Gastrocnemius medialis (tissue), 4 donors: ENCODE measurements around the gene CMKLR1. TPM values are rescaled to one million over a fixed set of nuclear protein-coding genes. Genes with fewer than 3 reads are reported as not detected.

Experiments
- ATAC-seq, 2 donors: fragments of 150-250 bp; one replicate each; pipeline ENCODE4 v1.9.1; 2016
- DNase-seq, 2 donors: peaks; one replicate each; pipeline ENCODE4 v3.0.0-alpha.2; 2019
- H3K27ac ChIP-seq, 4 donors: fragments of 200-600 bp; sonication (generic); 1 replicate in 1 of 4; 2 replicates in 3 of 4; pipeline ENCODE4 v1.5.1; 2016 to 2018; ENCODE audit warnings: mild to moderate bottlenecking in 2 of 4, moderate library complexity in 1 of 4
- H3K27me3 ChIP-seq, 3 donors: fragments of 200-600 bp; sonication (generic) in 2 of 3; 1 replicate in 1 of 3; 2 replicates in 2 of 3; pipeline versions ENCODE4 v1.5.1 to v1.6.0; 2016 to 2019; ENCODE audit warnings: mild to moderate bottlenecking in 1 of 3, moderate library complexity in 1 of 3
- H3K36me3 ChIP-seq, 2 donors: fragments of 200-600 bp; sonication (generic) in 1 of 2; one replicate each; pipeline ENCODE4 v1.5.1; 2017 to 2018
- H3K4me1 ChIP-seq, 2 donors: fragments of 200-600 bp; sonication (generic) in 1 of 2; one replicate each; pipeline ENCODE4 v1.5.1; 2016 to 2017; ENCODE audit warnings: mild to moderate bottlenecking in 2 of 2
- H3K4me3 ChIP-seq, 4 donors: fragments of 200-600 bp; sonication (generic) in 3 of 4; 1 replicate in 1 of 4; 2 replicates in 3 of 4; pipeline ENCODE4 v1.5.1; 2016 to 2019; ENCODE audit warnings: mild to moderate bottlenecking in 2 of 4
- H3K9me3 ChIP-seq, 3 donors: fragments of 200-600 bp; sonication (generic) in 2 of 3; 1 replicate in 1 of 3; 2 replicates in 2 of 3; pipeline ENCODE4 v1.5.1; 2016 to 2019
- POLR2A ChIP-seq, 2 donors: fragments of 450-650 bp; IDR thresholded peaks; one replicate each; pipeline ENCODE4 v1.6.1; 2017; ENCODE audit warnings: antibody characterized with exemption in 2 of 2, mild to moderate bottlenecking in 2 of 2, moderate library complexity in 2 of 2
- in situ Hi-C, 4 donors: fragments of 200-750 bp; cut with MboI; loops; one replicate each; pipeline versions ENCODE4 v1.15.0 to v1.8.0; 2017; ENCODE audit warnings: low sequenced_read_pairs in 4 of 4
- intact Hi-C: fragments of 100-400 bp; cut with DNase I; formaldehyde crosslinking; loops from one replicate; pipeline ENCODE4 v1.15.1; 2023; ENCODE audit warnings: low total_unique reads
- total RNA-seq, 4 donors: library from RNA; depleted of rRNA; stranded (reverse); fragments of >200 nt; gene quantifications; one replicate each; pipeline versions ENCODE4 v1.1.0 to v1.2.3, GENCODE V29; 2016
- TF ChIP-seq, protein P1 (sequence below), 5 experiments: fragments of 450-650 bp in 3 of 5; fragments of 200-600 bp in 2 of 5; sonication (generic) in 2 of 5; IDR thresholded peaks in 4 of 5; conservative IDR thresholded peaks in 1 of 5; 1 replicate in 4 of 5; 2 replicates in 1 of 5; pipeline ENCODE4 v1.5.1; 2016 to 2019; ENCODE audit warnings: antibody characterized with exemption in 5 of 5, mild to moderate bottlenecking in 3 of 5, moderate library complexity in 3 of 5

The CMKLR1 gene
- total RNA-seq, 4 donors from 2014 or later: 2.5 to 5.6 (median 4.4) TPM

DNA sequence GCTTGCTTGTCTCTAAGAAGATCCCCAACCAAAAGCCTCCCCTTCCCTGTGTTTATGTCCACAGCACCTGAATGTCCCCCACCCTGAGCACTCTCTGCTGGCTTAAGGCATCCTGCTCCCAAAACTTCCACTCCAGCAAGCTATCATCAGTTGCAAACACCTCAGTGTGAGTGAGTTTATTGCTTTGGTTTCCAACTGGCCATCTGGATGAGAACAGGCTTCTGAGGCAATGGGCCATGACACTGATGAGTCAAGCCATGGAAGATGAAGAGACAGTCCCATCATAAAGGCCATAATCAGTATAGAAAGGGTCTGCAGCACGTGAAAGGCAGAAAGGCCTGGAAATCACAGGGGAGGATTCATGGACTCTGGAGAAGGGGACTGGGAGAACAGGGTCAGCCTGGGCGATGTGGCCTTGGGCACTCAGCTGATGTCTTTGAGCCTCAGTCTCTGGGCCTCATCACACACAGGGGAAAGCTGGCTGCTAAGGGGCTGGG, 12.8 kb downstream of the CMKLR1 start:
- in situ Hi-C loops: no loop called here
- no peaks in the 10 kb centered on the region for H3K27me3 ChIP-seq
- H3K36me3 ChIP-seq: no peaks in the 10 kb centered on the region
- ATAC-seq: no peak
- peaks cover 0 to 8% of the 10 kb centered on the region in 2 donors for H3K4me1 ChIP-seq
- no peaks in the 10 kb centered on the region for H3K9me3 ChIP-seq
- intact Hi-C loops: no loop called here
- no peak for DNase-seq
- no peak overlapping the region for H3K4me3 ChIP-seq
- no peak overlapping the region for H3K27ac ChIP-seq
- TF ChIP-seq, protein P1, sequence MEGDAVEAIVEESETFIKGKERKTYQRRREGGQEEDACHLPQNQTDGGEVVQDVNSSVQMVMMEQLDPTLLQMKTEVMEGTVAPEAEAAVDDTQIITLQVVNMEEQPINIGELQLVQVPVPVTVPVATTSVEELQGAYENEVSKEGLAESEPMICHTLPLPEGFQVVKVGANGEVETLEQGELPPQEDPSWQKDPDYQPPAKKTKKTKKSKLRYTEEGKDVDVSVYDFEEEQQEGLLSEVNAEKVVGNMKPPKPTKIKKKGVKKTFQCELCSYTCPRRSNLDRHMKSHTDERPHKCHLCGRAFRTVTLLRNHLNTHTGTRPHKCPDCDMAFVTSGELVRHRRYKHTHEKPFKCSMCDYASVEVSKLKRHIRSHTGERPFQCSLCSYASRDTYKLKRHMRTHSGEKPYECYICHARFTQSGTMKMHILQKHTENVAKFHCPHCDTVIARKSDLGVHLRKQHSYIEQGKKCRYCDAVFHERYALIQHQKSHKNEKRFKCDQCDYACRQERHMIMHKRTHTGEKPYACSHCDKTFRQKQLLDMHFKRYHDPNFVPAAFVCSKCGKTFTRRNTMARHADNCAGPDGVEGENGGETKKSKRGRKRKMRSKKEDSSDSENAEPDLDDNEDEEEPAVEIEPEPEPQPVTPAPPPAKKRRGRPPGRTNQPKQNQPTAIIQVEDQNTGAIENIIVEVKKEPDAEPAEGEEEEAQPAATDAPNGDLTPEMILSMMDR (IDR thresholded peaks at IDR 0.05 in 4 of 5, conservative IDR thresholded peaks at IDR 0.05 in 1 of 5): no peak
- TF ChIP-seq POLR2A (IDR thresholded peaks at IDR 0.05): no peak

DNA sequence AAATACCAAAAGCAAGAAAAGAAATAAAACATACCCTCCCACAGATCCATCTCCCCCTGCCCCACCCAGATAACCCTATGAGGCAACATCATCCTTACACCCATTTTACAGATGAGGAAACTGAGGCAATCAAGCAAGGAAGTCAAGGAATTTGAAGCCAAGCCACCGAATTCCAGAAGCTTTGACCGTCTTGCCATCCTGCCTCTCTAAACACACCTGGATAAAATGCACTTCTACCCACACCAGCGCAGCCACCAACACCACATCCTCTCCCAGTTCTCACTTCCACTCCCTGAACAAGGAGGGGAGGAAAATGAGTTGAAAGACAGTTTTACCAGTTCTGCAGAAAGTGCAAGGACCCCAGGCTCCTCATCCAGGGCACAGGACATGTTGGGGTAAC, 13.6 kb downstream of the CMKLR1 start:
- H3K27ac ChIP-seq: no peak overlapping the region
- intact Hi-C loops (no loop called here), in situ Hi-C loops (no loop called here)
- no peaks in the 10 kb centered on the region for H3K36me3 ChIP-seq
- TF ChIP-seq, protein P1 (IDR thresholded peaks at IDR 0.05 in 4 of 5, conservative IDR thresholded peaks at IDR 0.05 in 1 of 5): no peak
- no peak for TF ChIP-seq POLR2A (IDR thresholded peaks at IDR 0.05)
- DNase-seq (no peak), ATAC-seq (no peak)
- no peaks in the 10 kb centered on the region for H3K27me3 ChIP-seq
- H3K9me3 ChIP-seq: no peaks in the 10 kb centered on the region
- peaks cover 0 to 8% of the 10 kb centered on the region in 2 donors for H3K4me1 ChIP-seq
- no peak overlapping the region for H3K4me3 ChIP-seq

DNA sequence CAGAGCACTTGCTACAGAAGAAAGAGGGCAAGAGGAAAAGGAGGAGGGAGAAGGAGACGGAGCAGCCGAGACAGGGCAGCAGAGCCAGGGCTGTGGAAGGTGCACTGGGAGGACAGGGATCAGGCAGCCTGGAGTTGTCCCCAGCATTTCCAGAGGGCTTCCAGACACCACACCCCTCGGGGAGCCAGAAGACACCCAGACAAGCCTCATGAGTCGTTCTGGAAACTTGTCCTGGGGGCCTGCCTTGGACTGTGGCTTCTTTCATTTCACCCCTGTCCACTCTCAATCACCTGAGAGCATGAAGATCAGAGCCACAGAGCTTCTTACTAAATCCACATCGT, 14.1 kb downstream of the CMKLR1 start:
- Histone ChIP-seq H3K27ac (no peak overlapping the region), H3K27me3 (no peaks in the 10 kb centered on the region), H3K36me3 (no peaks in the 10 kb centered on the region), H3K4me1 (peaks cover 0 to 8% of the 10 kb centered on the region in 2 donors), H3K9me3 (no peaks in the 10 kb centered on the region), H3K4me3 (no peak overlapping the region)
- ATAC-seq: no peak
- no peak for DNase-seq
- in situ Hi-C loops: no loop called here
- TF ChIP-seq POLR2A (IDR thresholded peaks at IDR 0.05): no peak
- TF ChIP-seq, protein P1 (IDR thresholded peaks at IDR 0.05 in 4 of 5, conservative IDR thresholded peaks at IDR 0.05 in 1 of 5): no peak
- intact Hi-C loops: no loop called here

GRCh38 chr12:108324351-108325017, 14.6 kb downstream of the CMKLR1 start:
- Histone ChIP-seq H3K36me3 (no peaks in the 10 kb centered on the region), H3K27ac (no peak overlapping the region), H3K9me3 (no peaks in the 10 kb centered on the region), H3K27me3 (no peaks in the 10 kb centered on the region), H3K4me3 (no peak overlapping the region), H3K4me1 (peaks cover 0 to 8% of the 10 kb centered on the region in 2 donors)
- in situ Hi-C loops: no loop called here
- DNase-seq: no peak
- intact Hi-C loops: no loop called here
- TF ChIP-seq, protein P1 (IDR thresholded peaks at IDR 0.05 in 4 of 5, conservative IDR thresholded peaks at IDR 0.05 in 1 of 5): no peak
- TF ChIP-seq POLR2A (IDR thresholded peaks at IDR 0.05): no peak
- ATAC-seq: no peak

DNA sequence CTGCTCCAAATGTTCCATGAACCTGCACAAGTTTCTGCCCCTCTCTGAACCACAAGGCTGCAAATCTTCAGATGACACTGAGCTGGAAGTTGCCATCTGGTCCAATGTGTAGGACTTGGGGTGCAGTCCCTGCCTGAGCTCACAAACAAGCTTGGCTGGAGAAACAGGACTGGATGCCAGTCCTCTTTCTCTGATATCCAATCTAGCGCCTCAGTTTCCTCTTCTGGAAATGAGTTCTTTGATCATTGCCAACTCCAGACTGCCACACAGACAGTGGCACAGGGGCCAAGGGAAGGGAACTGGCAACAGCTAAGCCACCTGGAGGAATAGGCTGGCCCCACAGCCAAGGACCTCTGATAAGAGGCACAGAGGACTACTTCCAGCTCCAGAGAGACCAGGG, 15.5 kb downstream of the CMKLR1 start:
- Histone ChIP-seq H3K27ac (no peak overlapping the region), H3K27me3 (no peaks in the 10 kb centered on the region), H3K36me3 (no peaks in the 10 kb centered on the region), H3K4me3 (no peak overlapping the region), H3K9me3 (no peaks in the 10 kb centered on the region), H3K4me1 (peaks cover 0 to 8% of the 10 kb centered on the region in 2 donors)
- ATAC-seq (no peak), DNase-seq (no peak)
- TF ChIP-seq, protein P1 (IDR thresholded peaks at IDR 0.05 in 4 of 5, conservative IDR thresholded peaks at IDR 0.05 in 1 of 5): no peak
- TF ChIP-seq POLR2A (IDR thresholded peaks at IDR 0.05): no peak
- in situ Hi-C loops (no loop called here), intact Hi-C loops (no loop called here)
